HG03521 (cell line): Measurements from ENCODE around the gene PRKCA.
"Not testable (repeated sequence)": the region's sequence is repeated elsewhere in the genome, so short reads cannot be mapped to it uniquely, and the experiment has no call there.

Experiments used
- ATAC-seq: cut with Tn5 transposase; IDR thresholded peaks from one replicate; pipeline ENCODE4 v1.9.1; 2021; ENCODE audit warnings: mild to moderate bottlenecking, moderate library complexity; ENCODE audit not compliant: unreplicated experiment

PRKCA gene

DNA sequence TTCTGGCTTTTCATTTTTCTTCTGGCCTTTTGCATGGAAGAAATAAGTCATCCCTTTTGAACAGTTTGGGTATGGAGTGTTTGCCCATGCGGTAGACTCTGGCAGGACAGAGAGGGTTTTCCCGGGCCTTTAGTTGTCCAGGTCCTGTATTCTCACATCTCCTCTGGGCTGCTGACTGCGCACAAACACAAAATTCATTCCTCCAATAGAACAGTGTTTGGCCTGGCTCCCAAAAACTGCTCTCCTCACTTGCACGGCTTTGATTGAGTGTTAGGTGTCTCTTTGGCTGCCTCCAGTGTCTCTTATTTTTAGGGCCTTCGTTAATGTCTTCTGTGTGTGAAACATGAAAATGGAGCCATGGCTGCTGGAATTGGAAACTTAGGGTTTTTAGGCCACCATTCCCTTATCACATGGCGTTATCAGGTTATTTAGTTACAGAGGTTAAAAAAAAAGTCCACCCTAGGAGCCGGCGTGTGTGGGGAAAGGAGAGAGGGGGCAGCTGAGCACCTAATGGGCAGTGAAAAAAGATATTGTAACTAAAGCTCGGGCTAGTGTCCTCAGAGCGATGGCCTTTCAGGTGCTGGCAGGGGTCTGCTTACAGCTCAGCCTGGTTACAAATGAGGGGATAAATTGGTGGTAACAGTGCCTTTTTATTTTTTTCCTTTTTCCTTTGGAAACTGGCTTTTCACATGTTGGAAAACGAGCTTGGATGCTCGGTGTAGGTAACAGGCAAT lies 47.3 kb downstream of the PRKCA start:
- ATAC-seq, result no peak

DNA sequence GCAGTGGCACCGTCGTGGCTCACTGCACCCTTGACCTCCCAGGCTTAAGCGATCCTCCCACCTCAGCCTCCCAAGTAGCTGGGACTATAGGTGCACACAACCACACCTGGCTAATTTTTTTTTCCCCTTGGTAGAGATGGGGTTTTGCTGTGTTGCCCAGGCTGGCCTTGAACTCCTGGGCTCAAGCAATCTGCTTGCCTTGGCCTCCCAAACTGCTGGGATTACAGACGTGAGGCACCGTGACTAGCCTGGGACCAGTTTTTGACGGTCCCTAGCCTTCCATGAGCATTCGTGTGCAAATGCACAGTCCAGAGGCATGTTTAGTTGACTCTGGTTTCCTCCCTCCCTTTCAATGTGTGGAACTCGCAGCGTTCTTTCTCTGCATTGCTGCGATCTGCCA lies 48.2 kb downstream of the PRKCA start:
- ATAC-seq, result not testable (repeated sequence)

DNA sequence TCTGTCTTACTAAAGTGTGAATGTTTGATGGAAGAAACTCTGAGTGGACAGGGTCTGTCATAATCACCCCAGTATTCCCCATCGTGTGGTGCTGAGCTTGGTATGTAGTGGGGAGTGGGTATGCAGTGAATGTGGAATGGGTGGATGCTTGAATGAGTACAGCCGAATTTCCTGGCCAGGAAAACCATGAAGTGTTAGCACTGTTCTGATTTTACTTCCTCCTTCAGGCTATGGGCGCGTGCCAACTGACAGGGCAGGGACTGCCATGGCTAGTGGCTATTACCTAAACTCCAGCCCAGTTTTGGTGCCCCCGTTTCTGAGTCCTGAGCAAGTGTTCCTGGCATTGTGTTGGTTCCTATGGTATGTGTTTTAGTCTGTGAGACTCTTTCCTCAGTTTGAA lies 48.6 kb downstream of the PRKCA start:
- ATAC-seq, result no peak

DNA sequence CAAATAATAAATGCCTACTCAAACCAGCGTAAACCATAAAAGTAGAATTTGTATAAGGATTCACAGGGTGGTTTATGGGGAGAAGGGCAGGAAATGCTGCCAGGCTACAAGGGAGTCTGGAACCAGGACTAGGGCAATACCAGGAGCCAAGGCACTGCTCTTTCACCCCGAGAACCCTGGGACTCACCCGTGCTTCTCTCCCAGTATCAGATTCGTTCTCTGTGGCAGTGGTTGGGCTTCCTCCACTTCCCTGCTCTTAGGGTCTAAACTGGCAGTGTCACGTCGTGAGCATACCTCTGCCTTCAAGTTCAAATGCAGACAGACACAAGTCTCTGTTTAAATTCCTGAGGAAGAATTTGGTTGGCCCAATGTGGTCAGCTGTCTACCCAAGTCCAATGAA lies 49.3 kb downstream of the PRKCA start:
- no peak for ATAC-seq

DNA sequence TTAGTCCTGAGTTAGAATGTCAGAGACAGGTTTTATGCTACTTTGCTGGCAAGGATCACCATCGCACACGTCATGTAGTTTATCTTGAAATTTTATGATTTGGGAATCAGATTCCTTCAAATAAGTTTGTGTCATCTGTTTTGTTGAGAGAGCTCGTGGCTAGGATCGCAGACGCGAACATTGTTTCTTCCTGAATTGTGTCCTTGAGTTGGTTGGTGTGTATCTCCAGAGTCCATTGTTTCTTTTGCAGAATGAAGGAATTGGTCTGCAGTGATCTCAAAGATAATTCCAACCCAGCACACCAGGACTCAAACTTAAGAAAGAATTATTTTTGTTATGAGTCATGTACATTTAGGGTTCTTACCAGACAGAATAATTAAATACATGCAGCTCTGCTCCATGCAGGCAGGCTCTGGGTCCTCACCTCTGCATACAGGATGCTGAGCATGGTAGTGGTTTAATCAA lies 51.6 kb downstream of the PRKCA start:
- ATAC-seq, result no peak

DNA sequence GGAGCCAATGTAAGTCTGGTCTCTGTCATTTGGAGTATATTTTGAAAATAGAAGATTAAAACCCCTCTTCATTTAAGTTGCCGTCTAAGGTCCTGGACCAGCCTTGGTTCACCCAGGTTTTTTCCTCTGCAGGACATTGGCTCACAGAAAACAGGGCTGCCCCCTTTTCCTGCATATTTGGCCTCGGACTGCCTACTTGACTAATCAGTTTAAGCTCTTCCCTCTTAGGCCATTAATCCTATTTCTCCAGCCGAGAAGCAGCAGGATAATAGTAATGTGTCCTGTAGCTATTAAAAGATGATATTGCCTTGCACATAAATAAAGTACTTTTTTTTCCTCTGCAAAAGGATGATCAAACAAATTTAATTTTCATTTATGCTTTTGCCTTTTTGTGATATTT lies 52.1 kb downstream of the PRKCA start:
- no peak for ATAC-seq

DNA sequence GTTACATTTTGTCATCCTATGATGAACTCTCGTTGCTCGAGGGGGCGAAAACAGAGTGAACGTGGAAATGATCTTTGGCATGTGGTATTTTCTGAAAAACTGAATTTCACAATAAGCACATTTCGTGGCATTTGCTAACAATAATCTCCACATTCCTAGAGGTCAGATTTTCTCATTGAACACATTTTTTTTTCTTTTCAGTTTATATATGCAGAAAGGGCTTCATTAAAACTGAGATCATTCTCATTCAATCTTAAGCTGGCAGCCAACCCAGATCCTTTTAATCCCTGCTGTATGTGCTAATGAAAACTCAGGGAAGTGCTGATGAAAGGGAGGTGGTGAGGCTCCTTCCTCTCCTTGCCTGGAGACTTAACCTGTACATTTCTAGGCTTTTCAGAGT lies 52.6 kb downstream of the PRKCA start:
- ATAC-seq, result no peak

DNA sequence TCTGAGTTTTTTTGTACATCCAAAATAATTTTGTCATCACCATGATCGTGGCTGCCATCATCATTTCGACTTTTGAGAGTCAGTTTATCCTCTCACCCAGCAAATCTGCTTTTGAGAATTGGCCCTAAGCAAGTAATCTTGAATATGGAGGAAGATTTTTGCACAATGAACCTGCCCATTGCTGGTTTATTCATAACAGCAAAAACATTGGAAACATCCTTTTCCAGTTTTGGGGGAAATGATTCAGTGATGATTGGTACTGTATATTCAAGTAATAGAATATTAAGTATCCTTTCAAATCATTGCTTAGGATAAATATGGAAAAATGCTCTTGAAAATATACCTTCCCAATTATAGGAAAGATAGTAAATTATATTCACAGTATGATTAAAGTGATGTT lies 53.1 kb downstream of the PRKCA start:
- no peak for ATAC-seq

DNA sequence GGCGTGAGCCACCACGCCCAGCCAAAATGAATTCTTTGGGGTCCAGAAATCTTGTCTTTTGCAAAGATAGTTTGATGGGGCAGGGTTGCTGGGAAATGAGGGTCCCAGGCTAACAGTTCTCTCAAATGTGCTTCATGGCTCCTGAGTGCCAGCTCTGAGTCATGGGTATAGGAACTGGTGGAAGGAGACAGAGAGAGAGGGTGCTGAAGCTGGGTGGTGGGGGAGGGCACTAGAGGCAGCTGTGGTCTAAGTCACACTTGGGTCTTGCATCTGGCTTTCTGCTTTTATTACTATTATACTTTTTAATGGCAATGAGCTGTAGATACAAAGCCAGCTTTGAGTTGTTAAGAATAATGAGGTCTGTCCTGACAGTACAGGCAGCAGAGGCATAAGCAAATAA lies 54.6 kb downstream of the PRKCA start:
- ATAC-seq, result no peak

DNA sequence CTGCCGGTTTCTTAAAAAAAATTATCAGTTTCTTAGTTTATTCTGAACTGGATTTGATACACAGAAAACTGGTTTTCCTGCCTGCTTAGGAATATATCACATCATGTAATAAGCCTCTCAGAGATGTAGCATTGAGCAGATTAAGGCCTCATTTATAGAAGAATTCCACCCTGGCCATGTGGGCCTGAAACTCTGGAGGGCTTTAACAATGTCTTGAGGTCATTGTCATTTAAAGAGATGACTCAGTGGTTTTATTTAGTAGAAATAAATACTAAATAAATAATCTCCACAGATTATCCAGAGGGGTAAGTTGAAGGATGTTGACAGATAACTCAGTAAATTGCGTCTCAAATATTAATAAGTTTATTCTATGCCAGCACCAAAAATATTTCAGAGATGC lies 56.9 kb downstream of the PRKCA start:
- no peak for ATAC-seq

DNA sequence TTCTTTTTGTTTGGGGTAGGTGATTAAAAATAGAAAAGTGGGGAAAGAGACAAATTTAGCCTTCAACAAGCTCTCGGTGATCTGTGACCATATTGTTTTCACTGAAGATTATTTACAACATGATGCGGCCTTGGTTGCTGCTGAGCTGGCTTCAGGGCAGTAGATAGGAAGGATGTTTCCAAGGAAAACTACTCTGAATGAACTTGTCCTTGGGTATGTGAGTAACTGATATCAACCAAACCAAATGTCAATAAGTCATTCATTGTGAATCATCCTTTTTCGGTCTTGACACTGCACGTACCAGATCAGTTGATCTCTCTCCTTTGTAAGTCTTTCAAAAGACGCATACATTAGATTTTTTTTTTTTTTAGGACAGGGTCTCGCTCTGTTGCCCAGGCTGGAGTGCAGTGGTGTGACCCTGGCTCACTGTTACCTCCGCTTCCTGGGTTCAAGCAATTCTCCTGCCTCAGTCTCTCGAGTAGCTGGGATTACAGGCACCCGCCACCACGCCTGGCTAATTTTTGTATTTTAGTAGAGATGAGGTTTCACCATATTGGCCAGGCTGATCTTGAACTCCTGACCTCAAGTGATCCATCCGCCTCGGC lies 58.6 kb downstream of the PRKCA start:
- ATAC-seq, result not testable (repeated sequence)

DNA sequence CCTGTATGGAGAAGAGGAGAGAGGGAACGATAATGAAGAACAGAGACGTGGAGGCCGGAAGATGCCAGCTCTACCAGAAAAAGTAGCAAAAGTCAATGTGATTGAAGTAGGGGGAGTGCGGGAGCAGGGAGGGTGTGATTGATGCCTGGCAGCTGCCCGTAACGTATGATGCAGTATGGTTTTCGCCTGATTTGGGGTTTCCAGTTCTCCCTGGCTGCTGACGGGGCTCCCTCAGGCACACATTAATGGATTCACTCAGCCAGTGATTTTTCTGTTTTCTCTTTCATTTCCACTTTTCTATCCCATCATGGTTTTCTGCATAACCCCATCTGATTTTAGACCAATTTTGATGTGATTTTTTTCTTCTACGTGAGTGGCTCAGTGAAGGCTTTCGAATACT lies 62.1 kb downstream of the PRKCA start:
- no peak for ATAC-seq

DNA sequence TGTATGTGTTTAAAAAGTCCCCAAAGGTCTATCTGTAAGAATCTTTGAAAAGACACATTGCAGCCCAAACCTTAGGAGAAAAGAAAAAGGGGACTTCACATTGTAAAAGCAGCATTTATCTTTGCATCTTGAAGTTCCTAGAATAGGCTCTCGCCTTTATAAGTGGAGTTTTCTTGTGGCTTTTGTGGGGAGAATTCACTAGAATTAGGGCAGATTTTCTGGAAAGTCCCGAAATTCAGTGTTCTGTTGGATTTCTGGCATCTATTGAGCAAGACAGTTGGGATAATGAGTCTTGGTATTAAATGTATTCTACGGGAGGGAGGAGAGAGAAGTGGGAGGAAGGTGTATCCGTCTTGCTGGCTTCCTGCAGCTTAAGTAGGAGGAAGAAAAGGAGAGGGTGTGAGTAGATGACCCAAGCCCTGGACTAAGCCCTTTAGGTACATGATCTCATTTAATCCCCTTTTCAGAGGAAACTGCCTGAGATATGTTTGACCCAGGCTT lies 62.6 kb downstream of the PRKCA start:
- no peak for ATAC-seq

DNA sequence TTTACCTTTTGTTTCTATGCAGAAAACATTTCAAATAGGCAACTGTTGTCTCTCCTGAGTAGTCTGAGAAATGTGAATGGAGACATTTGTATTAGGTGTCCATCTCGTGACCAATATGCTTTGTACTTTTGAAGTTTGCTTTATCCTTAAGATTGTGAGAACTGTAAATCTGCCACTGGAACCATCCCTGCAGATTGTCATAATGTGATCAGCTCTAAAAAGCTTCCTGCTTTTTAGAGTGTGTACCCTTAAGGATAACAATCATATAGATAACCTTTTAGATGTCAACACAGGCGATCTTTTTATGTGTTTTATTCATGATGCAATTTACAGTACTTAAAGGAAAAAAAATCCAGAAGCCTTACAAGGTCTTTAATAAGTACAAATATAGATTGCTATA lies 63.5 kb downstream of the PRKCA start:
- no peak for ATAC-seq

DNA sequence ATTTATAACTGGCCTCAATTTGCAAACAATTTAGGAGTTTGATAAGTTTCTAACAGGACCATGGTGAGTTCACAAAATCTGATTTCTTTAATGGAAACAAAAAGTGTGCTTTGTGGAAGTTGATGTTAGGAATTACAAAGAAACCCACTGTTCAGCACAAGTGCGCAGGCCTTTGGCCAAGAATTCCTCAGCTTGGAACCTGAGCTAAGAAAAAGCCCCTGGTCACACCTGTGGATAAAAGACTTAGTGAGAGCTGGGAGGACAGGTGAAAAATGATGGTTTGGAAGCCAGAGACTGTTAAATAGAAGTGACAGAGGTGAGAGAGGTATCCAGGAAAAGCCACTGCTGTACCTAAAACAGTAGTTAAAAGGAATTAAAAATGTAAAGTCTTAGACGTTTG lies 64.7 kb downstream of the PRKCA start:
- ATAC-seq, result no peak

DNA sequence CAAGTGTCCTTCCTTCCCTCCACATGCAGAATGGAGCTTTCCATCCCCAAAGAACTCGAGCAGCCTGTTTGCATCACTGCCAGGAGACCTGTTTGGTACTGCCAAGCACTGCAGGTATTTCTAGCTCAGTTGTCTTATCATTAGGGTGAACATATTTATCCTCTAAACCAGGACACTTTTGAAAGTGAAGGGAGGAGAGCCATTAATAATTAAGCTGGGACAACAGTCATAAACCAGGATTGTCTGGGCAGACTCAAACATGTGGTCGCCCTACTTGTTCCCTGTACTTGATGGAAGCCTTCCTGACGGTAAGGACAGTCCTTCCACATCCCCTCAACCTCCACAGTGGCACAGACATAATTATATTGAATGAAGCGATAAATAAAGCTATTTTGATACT lies 67.4 kb downstream of the PRKCA start:
- no peak for ATAC-seq

DNA sequence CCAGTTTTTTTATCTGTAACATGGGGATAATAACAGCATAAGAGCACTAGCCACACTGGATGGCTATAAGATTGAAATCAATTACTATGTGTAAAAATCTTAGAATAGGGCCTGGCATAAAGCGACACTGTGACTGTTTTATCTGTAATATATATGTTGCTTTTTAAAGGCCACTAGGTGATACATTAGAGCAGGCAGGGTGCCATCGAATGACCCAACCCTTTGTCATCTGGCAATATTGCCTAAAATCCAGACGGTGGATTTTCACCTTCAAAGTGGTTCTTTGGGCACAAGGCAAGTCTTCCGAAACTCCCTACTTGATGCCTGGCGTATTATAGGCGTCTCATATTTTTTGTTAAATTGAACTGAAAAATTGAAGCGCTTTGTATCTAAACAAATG lies 69.1 kb downstream of the PRKCA start:
- no peak for ATAC-seq

DNA sequence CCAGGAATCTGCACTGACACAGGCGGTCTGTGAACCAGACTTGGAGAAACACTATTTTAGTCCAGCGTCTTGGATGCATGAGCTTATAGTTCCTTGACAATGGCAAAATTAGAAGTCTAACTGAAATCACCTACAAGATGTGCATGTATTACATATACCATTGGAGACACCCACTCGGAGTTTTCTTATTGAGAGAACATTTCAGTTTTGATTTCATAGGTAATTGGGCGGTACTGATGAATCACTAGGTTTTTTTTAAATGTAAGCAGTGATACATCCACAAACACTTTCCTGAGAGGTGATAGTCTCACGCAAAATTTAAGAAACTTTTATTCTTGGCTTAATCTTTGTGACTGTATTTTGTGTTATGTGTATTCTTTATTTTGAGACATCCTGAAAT lies 69.8 kb downstream of the PRKCA start:
- ATAC-seq, result no peak

DNA sequence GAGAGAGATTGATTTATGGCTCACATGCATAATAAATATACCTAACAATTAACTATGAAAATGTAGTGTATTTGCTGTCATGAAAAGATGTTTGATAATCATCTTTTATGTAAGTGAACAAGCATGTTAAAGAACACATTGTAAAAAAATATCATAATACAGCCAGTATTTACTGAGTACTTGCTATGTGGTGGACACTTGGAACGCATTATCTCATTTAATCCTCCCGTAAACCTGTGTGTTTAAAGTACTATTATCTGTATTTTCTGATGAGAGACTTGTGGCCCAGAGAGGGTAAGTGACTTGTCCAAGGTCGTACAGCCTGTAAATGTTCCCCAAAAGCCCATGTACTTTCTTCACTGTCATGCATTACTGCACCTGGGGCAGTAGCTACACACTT lies 70.7 kb downstream of the PRKCA start:
- no peak for ATAC-seq

DNA sequence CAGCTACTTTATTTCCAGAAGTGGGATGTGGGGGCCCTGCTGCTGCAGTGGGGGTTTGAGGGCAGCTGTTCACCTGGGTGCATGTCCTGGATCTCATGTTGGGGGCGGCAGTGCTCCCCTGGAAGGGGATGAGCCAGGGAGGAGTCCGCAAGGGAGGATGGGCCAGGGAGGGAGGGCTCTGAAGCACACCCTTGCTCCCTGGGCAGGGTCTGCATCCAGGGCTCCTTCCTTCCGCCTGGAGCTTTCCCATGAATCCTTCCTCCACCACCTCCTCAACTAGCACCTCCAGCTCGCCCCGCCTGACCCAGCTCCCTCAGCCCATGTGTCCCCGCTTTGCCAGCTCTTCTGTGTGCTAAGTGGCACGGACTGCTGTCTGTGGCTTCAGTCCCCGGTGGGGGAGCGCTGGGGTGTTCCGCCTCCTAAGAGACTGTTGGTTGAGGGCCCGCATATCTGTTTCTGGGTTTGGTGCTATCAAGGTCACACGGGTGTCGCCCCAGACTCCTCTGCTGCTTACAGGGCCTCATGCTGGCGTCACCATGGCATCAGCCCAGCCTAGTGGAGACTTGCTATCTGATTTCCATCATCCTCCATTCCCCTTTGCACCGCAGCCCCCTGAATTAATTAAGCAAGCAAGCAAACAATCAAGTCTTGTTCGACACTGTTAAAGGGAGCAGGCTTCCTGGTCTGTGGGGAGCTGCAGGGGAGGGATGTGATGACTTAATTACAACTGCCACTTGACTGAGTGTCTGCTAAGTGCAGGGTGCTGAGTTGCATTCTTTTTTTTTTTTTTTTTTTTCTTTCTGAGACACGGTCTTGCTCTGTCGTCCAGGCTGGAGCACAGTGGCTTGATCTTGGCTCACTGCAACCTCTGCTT lies 71.8 kb downstream of the PRKCA start:
- no peak for ATAC-seq

DNA sequence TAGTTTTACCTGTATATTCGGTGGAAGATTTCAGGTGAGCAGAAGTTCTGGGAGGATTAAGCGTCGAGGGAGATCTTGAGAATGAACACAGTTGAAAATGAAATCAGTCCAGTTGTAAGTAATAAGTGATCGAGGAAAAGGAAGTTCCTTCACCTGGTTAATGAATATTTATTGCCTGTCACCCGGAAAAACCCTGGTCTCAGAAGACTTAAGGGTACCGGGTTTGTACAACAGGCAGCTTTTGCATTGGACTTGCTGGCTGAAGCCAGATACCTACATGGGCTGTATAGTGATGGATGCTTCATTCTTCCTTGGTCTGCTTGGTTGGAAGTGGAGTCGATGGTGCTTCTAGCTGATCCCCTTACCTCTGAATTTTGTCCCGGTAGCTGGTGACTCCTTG lies 72.7 kb downstream of the PRKCA start:
- ATAC-seq, result no peak

DNA sequence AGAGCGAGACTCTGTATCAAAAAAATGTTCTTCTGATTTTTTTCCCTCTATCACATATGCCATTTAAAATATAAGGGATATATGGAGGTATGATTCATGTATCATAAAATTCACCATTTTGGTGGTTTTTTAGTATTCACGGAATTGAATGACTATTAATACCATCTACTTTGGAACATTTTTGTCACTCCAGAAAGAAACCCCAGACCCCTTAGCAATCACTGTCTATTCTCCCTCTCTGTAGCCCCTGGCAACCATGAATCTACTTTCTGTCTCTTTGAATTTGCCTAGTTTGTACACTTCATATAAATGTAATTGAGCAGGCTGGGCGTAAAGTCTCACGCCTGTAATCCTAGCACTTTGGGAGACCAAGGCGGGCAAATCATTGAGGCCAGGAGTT lies 75.9 kb downstream of the PRKCA start:
- no peak for ATAC-seq
